HUES6 (cell line): ENCODE measurements around the gene LRRTM3.

Experiments used
- H3K27ac ChIP-seq: 2 replicates; pipeline ENCODE4 v1.7.0; 2013; ENCODE audit warnings: low read depth, mild to moderate bottlenecking, low read length, inconsistent platforms
- H3K27me3 ChIP-seq: 2 replicates; pipeline ENCODE4 v1.6.1; 2013; ENCODE audit warnings: low read length; ENCODE audit not compliant: control insufficient read depth, insufficient read depth
- H3K36me3 ChIP-seq: 2 replicates; pipeline ENCODE4 v1.6.1; 2013; ENCODE audit warnings: low read length; ENCODE audit not compliant: control insufficient read depth, insufficient read depth
- H3K4me1 ChIP-seq: 2 replicates; pipeline ENCODE4 v1.6.1; 2013; ENCODE audit warnings: low read length; ENCODE audit not compliant: control insufficient read depth, insufficient read depth
- H3K4me3 ChIP-seq: 2 replicates; pipeline ENCODE4 v1.5.1; 2013; ENCODE audit warnings: low read depth, low read length
- H3K9ac ChIP-seq: one replicate; pipeline ENCODE4 v1.6.1; 2013; ENCODE audit warnings: mild to moderate bottlenecking, low read length
- H3K9me3 ChIP-seq: 2 replicates; pipeline ENCODE4 v1.6.1; 2013; ENCODE audit warnings: low read depth, low read length; ENCODE audit not compliant: control insufficient read depth, insufficient read depth

Gene LRRTM3

DNA sequence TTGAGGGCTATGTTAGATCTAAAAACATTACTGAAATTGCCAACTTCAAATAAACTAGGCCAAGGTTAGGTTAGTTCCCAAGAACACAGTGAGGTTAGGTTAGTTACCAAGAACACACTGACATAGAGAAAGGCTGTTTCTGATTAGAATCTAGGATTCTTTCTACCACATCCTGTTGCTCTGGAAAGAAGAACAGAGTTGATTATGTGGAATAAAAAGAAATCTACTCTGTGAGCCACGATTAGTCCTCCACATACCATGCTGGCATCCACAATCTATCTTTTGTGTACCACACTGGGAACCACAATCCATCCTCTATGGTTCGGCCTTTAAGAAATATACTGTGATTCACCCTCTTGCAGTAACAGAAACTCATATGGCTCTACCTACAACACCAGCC is 91.4 kb downstream of the LRRTM3 start:
- no peak overlapping the region for H3K27ac ChIP-seq
- no peaks in the 10 kb centered on the region for H3K9me3 ChIP-seq
- no peaks in the 10 kb centered on the region for H3K4me1 ChIP-seq
- no peak overlapping the region for H3K9ac ChIP-seq
- H3K27me3 ChIP-seq, result no peaks in the 10 kb centered on the region
- no peak overlapping the region for H3K4me3 ChIP-seq
- H3K36me3 ChIP-seq, result no peaks in the 10 kb centered on the region

DNA sequence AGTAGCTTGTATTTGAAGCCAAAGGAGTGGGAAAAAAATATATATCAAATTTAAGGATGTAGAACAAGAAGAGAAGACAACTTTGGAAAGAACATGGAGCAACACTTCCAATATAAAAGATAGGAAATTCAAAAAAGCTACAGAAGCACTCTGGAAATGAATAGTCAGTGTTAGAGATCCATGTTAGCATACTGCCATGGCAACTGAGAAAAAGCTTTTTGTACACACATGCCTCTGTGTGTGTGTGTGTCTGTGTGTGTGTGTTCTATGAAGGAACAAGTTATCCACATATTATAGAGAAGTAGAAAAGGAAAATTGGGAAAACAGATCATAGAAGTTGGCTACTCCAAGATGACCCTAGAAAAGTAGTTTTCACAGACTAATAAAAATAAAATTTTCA is 96.3 kb downstream of the LRRTM3 start:
- Histone ChIP-seq H3K4me3 (no peak overlapping the region), H3K9ac (no peak overlapping the region), H3K27me3 (no peaks in the 10 kb centered on the region), H3K9me3 (no peaks in the 10 kb centered on the region), H3K27ac (no peak overlapping the region), H3K4me1 (no peaks in the 10 kb centered on the region), H3K36me3 (no peaks in the 10 kb centered on the region)

DNA sequence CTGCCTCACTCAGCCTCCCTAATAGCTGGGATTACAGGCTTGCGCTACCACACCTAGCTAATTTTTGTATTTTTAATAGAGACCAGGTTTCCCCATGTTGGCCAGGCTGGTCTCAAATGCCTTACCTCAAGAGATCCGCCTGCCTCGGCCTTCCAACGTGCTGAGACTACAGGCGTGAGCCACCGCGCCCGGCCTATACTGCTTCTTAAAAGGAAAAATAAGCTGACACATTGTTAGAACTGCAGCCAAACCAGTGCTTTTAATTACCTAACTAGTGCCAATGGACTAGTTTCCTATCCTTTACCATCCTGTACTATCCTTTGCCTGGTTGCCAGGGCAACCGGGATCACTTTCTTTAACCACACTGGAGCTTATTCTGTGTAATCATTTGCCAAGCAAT is 108.0 kb downstream of the LRRTM3 start:
- no peaks in the 10 kb centered on the region for H3K36me3 ChIP-seq
- no peak overlapping the region for H3K27ac ChIP-seq
- H3K9me3 ChIP-seq, result no peaks in the 10 kb centered on the region
- H3K9ac ChIP-seq, result no peak overlapping the region
- no peaks in the 10 kb centered on the region for H3K27me3 ChIP-seq
- H3K4me3 ChIP-seq, result no peak overlapping the region
- no peaks in the 10 kb centered on the region for H3K4me1 ChIP-seq

DNA sequence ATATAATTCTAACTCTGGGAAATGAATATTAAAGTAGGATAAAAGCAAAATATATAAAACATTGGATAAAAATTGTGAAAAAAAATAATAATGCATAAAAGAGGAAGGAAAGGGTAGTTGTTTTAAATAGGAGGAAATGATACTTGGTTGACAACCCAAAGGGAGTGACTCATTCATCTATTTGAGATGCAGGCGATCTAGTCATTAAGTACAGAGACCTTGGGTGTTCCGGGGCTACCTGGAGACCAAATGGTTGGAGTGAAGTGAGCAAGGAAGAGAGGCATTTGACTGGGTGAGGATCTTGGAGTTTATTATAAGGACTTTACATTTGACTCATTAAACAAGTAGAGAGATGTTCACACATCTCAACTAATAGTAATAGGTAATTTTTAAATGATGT is 111.0 kb downstream of the LRRTM3 start:
- H3K36me3 ChIP-seq, result no peaks in the 10 kb centered on the region
- no peaks in the 10 kb centered on the region for H3K4me1 ChIP-seq
- H3K9me3 ChIP-seq, result no peaks in the 10 kb centered on the region
- no peaks in the 10 kb centered on the region for H3K27me3 ChIP-seq
- H3K4me3 ChIP-seq, result no peak overlapping the region
- H3K9ac ChIP-seq, result no peak overlapping the region
- no peak overlapping the region for H3K27ac ChIP-seq

DNA sequence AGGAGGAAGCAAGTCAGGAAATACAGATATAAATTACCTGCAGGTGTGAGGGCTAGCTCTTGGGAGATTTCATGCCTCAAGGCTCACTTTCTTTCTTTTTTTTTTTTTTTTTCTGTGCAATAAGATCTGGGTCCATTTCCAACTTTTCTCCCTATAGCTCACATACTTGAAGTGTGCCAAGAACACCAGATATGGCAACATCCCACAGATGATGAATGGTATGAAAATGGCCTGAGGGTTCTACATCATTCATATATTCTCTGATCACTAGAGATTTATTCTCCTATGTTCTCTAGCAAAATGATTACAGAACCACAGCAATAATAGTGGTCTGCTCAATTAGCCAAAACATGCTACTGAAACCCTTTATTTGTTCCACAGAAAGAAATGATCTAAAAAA is 117.2 kb downstream of the LRRTM3 start:
- H3K27ac ChIP-seq, result no peak overlapping the region
- H3K4me3 ChIP-seq, result no peak overlapping the region
- no peaks in the 10 kb centered on the region for H3K36me3 ChIP-seq
- no peak overlapping the region for H3K9ac ChIP-seq
- H3K27me3 ChIP-seq, result no peaks in the 10 kb centered on the region
- H3K4me1 ChIP-seq, result no peaks in the 10 kb centered on the region
- H3K9me3 ChIP-seq, result no peaks in the 10 kb centered on the region

DNA sequence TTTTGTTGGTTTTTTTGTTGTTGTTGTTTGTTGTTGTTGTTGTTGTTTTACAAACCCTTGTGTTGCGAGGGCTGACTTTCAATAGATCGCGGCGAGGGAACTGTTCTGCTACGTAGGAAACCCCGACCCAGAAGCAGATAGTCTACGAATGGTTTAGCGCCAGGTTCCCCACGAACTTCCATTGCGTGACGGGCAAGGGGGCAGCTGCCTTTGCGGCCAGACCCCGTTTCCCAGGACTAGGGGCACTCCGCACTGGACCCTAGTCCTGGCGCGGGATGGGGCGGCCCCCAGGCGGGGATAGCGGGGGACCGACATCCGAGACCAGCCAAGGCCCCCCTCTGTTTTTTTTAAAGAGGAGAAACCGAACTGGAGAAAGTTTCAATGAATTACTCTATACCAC is 119.6 kb downstream of the LRRTM3 start:
- no peak overlapping the region for H3K27ac ChIP-seq
- H3K4me1 ChIP-seq, result no peaks in the 10 kb centered on the region
- no peaks in the 10 kb centered on the region for H3K27me3 ChIP-seq
- no peak overlapping the region for H3K4me3 ChIP-seq
- no peaks in the 10 kb centered on the region for H3K36me3 ChIP-seq
- no peak overlapping the region for H3K9ac ChIP-seq
- H3K9me3 ChIP-seq, result no peaks in the 10 kb centered on the region

DNA sequence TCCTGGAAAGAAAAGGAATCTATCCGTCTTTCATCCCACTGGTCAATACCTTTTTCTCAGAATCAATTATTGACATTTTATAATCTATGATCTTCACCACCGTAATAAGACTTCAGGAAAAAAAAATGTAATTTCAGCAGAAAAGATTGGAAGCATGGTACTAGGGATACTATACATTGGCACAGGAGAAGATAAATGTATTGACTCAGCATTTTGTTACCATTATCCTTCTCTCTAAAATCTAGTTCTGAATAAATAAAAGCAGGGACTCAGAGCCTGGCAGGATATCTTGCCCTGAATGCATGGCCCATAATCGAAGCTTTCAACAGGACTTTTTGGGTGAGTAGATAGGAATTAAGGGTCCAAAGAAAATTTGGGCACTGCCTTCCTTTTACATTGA is 120.7 kb downstream of the LRRTM3 start:
- no peaks in the 10 kb centered on the region for H3K4me1 ChIP-seq
- H3K9ac ChIP-seq, result no peak overlapping the region
- no peak overlapping the region for H3K27ac ChIP-seq
- H3K4me3 ChIP-seq, result no peak overlapping the region
- H3K27me3 ChIP-seq, result no peaks in the 10 kb centered on the region
- no peaks in the 10 kb centered on the region for H3K9me3 ChIP-seq
- H3K36me3 ChIP-seq, result no peaks in the 10 kb centered on the region

DNA sequence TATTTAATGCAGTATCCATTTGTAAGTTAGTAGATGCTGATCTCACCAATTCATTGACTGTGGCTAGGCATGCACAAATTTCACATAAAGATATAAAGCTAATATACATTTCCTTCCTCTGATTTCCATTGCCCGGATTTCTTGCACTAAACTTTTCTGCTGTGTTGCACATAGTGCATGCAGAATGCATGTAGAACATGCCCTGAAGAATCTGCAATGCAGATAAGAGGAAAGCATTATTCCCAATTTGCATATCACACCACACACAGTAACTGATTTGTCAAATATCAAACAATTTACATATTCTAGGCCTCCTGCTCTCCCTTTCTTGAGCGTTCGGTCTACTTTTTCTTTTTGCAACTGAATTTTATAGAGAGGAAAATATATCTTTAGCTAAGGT is 124.2 kb downstream of the LRRTM3 start:
- Histone ChIP-seq H3K4me3 (no peak overlapping the region), H3K36me3 (no peaks in the 10 kb centered on the region), H3K27ac (no peak overlapping the region), H3K9ac (no peak overlapping the region), H3K27me3 (no peaks in the 10 kb centered on the region), H3K4me1 (no peaks in the 10 kb centered on the region; the same call in 1 of the 2 replicates), H3K9me3 (no peaks in the 10 kb centered on the region)

DNA sequence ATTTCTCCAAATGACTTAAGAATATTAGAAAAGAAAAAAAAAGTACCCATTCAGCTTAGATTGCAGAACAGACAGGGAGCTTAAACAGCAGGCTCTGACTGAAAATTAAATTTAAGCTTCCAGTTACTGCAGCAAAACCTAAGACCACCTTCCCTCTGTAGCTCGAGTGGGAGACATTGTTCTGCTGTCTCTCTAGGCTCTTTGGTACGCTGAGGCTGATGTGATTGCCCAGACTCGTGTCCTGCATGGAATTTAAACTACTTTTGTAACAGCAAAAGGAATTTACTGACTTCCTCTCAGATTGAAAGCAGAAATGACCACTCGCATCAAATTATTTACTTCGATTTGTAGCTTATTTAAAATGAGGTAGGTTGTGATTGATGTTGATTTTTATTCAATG is 124.6 kb downstream of the LRRTM3 start:
- no peaks in the 10 kb centered on the region for H3K27me3 ChIP-seq
- H3K9ac ChIP-seq, result no peak overlapping the region
- no peaks in the 10 kb centered on the region for H3K9me3 ChIP-seq
- H3K27ac ChIP-seq, result no peak overlapping the region
- no peak overlapping the region for H3K4me3 ChIP-seq
- no peaks in the 10 kb centered on the region; the same call in 1 of the 2 replicates for H3K4me1 ChIP-seq
- H3K36me3 ChIP-seq, result no peaks in the 10 kb centered on the region

DNA sequence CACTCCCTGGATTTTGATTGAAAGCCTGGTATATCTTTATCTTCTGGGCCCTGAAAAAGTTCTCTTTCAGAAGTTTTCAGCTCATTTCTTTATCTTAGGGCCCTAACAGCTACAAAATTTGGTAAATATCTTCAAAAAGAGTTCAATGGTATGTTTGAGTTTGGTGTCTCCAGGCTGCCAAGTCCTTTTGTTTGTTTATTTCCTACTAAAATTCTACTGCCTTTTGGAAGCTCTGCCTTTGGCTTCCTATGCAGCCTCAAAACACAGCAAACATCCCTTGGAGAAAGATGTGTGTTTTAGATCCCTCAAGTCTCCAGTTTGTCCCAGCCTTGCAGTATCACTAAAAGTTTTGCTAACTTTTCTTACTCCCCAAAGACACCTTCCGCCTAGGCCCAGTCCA is 146.8 kb downstream of the LRRTM3 start:
- H3K27ac ChIP-seq, result no peak overlapping the region
- no peak overlapping the region for H3K9ac ChIP-seq
- no peaks in the 10 kb centered on the region for H3K36me3 ChIP-seq
- no peak overlapping the region for H3K4me3 ChIP-seq
- H3K4me1 ChIP-seq, result no peaks in the 10 kb centered on the region
- no peaks in the 10 kb centered on the region for H3K27me3 ChIP-seq
- H3K9me3 ChIP-seq, result no peaks in the 10 kb centered on the region

DNA sequence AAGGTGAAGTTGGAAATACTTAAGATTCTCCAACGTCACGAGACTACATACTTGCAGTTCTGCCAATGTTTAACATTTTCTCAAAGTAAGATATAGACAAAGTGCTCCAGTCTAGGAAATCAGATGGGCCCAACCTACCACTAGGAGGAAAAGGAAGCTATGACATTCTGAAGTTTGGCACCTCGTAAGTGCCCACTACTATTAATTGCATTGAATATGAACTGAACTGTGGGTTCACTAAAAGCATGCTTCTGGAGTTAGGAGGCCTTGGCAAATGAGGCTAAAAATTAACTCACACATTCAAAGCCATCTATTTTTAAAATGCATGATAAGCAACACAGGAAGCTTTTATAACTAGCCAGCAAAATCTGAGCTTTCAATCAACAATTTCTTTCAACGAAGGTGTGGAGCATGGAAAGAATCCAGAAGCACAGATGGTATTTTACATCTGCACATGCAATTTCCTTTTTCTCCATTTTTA is 149.7 kb downstream of the LRRTM3 start:
- Histone ChIP-seq H3K36me3 (no peaks in the 10 kb centered on the region), H3K4me3 (no peak overlapping the region), H3K27ac (no peak overlapping the region), H3K9me3 (no peaks in the 10 kb centered on the region), H3K4me1 (no peaks in the 10 kb centered on the region), H3K27me3 (no peaks in the 10 kb centered on the region), H3K9ac (no peak overlapping the region)

DNA sequence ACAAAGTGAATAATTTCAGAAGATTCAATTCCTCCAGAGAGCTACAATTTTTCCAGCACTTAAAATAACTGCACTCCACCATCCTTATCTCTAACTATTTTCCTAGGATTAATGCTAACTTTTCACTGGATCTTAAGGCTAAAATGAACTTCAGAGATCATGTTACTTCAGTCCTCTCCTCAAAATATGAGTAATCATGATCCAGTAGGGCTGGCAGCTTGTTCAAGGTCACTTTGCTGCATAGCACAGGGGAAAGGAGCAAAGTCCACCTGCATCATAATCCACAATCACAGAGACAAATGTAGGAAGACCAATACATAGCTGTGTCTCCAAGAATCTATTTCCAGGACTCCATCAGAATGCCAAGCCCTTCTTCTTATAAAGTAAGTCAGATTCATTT is 150.3 kb downstream of the LRRTM3 start:
- H3K9ac ChIP-seq, result no peak overlapping the region
- no peaks in the 10 kb centered on the region for H3K36me3 ChIP-seq
- H3K27me3 ChIP-seq, result no peaks in the 10 kb centered on the region

More for the DNA sequence above, 150.3 kb downstream of the LRRTM3 start:
- no peaks in the 10 kb centered on the region for H3K4me1 ChIP-seq
- no peak overlapping the region for H3K27ac ChIP-seq
- no peaks in the 10 kb centered on the region for H3K9me3 ChIP-seq
- no peak overlapping the region for H3K4me3 ChIP-seq
